Astrocyte of the spinal cord (primary cell): ENCODE results near the gene TSPAN11.
A peak's percentile ranks its signal among the peaks of the same experiment; 100 is the strongest.
"Not testable (repeated sequence)": the region's sequence is repeated elsewhere in the genome, so short reads cannot be mapped to it uniquely, and the experiment has no call there.

ENCODE experiments used
- DNase-seq: peaks from one replicate; pipeline ENCODE4 v3.0.0; 2011; ENCODE audit warnings: low read depth, low spot score
- H3K4me3 ChIP-seq: 2 replicates; pipeline ENCODE4 v1.5.1; 2011; ENCODE audit warnings: low read depth, mild to moderate bottlenecking, low read length, moderate library complexity
- CTCF ChIP-seq: IDR thresholded peaks from 2 replicates; pipeline ENCODE4 v1.5.1; 2012; ENCODE audit warnings: low read depth, mild to moderate bottlenecking, low read length, inconsistent platforms
- in situ Hi-C: cut with HindIII; loops from 2 replicates; pipeline ENCODE4 v1.10.0; 2017; ENCODE audit warnings: low sequenced_read_pairs

The TSPAN11 gene

GRCh38 chr12:31009976-31010375, 83.4 kb downstream of the TSPAN11 start:
- no peak for TF ChIP-seq CTCF
- in situ Hi-C loops = no loop called here
- H3K4me3 ChIP-seq = no peak overlapping the region
- DNase-seq = no peak

- in situ Hi-C loops = no loop called here
- H3K4me3 ChIP-seq = no peak overlapping the region
- no peak for TF ChIP-seq CTCF
- DNase-seq = no peak
Observed at GRCh38 chr12:31011336-31011735, 84.8 kb downstream of the TSPAN11 start.

GRCh38 chr12:31011746-31012566, 85.4 kb downstream of the TSPAN11 start:
- no peak overlapping the region for H3K4me3 ChIP-seq
- TF ChIP-seq CTCF = peak; percentile 27
- DNase-seq = no peak
- in situ Hi-C loops = no loop called here

GRCh38 chr12:31012567-31012891, 86.0 kb downstream of the TSPAN11 start:
- DNase-seq, in situ Hi-C loops, H3K4me3 ChIP-seq: not testable (repeated sequence)

- TF ChIP-seq CTCF = no peak
- H3K4me3 ChIP-seq = no peak overlapping the region
- no peak for DNase-seq
- in situ Hi-C loops = no loop called here
Observed at GRCh38 chr12:31015215-31015614, 88.7 kb downstream of the TSPAN11 start.

GRCh38 chr12:31016057-31016456, 89.5 kb downstream of the TSPAN11 start:
- in situ Hi-C loops = no loop called here
- no peak for TF ChIP-seq CTCF
- DNase-seq = no peak
- H3K4me3 ChIP-seq = no peak overlapping the region

GRCh38 chr12:31017535-31017934, 91.0 kb downstream of the TSPAN11 start:
- no peak overlapping the region for H3K4me3 ChIP-seq
- no peak for DNase-seq
- in situ Hi-C loops = no loop called here
- no peak for TF ChIP-seq CTCF
